Stimulated activated CD8-positive, alpha-beta memory T cell treated with anti-CD3 and anti-CD28 coated beads, Interleukin-7, amount 100 ng/mL, for 24 hours (primary cell): ENCODE data around the gene ARMCX4.
"Not testable (repeated sequence)": the region's sequence is repeated elsewhere in the genome, so short reads cannot be mapped to it uniquely, and the experiment has no call there.

ENCODE experiments used
- DNase-seq: peaks from one replicate; pipeline ENCODE4 v3.0.0-alpha.2; 2020; ENCODE audit warnings: low read depth

The ARMCX4 gene

GRCh38 chrX:101485212-101485949 is at the start of gene ARMCX4:
TSS of gene ARMCX4 (plus strand) at chrX:101485456. CDS start at chrX:101488590, 3,134 bp downstream.
- DNase-seq = no peak

- DNase-seq = no peak
Measured at GRCh38 chrX:101442085-101442484, 43.2 kb upstream of the ARMCX4 start.

GRCh38 chrX:101449279-101449678 is 36.0 kb upstream of the ARMCX4 start:
- DNase-seq = no peak

GRCh38 chrX:101450085-101450484 is 35.2 kb upstream of the ARMCX4 start:
- DNase-seq = no peak

- no peak for DNase-seq
Measured at GRCh38 chrX:101450961-101451360, 34.3 kb upstream of the ARMCX4 start.

- DNase-seq = no peak
Measured at GRCh38 chrX:101452056-101452455, 33.2 kb upstream of the ARMCX4 start.

- no peak for DNase-seq
Measured at GRCh38 chrX:101460669-101461068, 24.6 kb upstream of the ARMCX4 start.

- no peak for DNase-seq
Measured at GRCh38 chrX:101462892-101463291, 22.4 kb upstream of the ARMCX4 start.

GRCh38 chrX:101478366-101478765 is 6.9 kb upstream of the ARMCX4 start:
- DNase-seq = no peak

- DNase-seq = no peak
Measured at GRCh38 chrX:101482296-101482695, 3.0 kb upstream of the ARMCX4 start.

- DNase-seq = no peak
Measured at GRCh38 chrX:101483705-101484104, 1.6 kb upstream of the ARMCX4 start.

GRCh38 chrX:101484135-101484534 is 1.1 kb upstream of the ARMCX4 start:
- no peak for DNase-seq

GRCh38 chrX:101488796-101489195 is 3.5 kb downstream of the ARMCX4 start:
- no peak for DNase-seq

GRCh38 chrX:101491943-101492342 is 6.7 kb downstream of the ARMCX4 start:
- no peak for DNase-seq

GRCh38 chrX:101493225-101493624 is 8.0 kb downstream of the ARMCX4 start:
- DNase-seq = no peak

- not testable (repeated sequence) for DNase-seq
Measured at GRCh38 chrX:101502929-101503328, 17.7 kb downstream of the ARMCX4 start.

- no peak for DNase-seq
Measured at GRCh38 chrX:101507372-101507771, 22.1 kb downstream of the ARMCX4 start.

GRCh38 chrX:101507986-101508385 is 22.7 kb downstream of the ARMCX4 start:
- DNase-seq = no peak

GRCh38 chrX:101530944-101531343 is 45.7 kb downstream of the ARMCX4 start:
- DNase-seq = no peak
